Natural killer cell treated with Interleukin-12 subunit alpha and Interleukin-12 subunit beta and Interleukin-15 and Interleukin-18, amount 100 ng/mL, for 72 hours (primary cell): ENCODE results near the gene ATRIP. TPM values are rescaled to one million over a fixed set of nuclear protein-coding genes. Genes with fewer than 3 reads are reported as not detected.

Experiments used
- ATAC-seq, 2 donors: fragments of 150-1000 bp; cut with Tn5 transposase in 1 of 2; sonication (Bioruptor Pico), chemical (Tn5 transposase) in 1 of 2; 2 replicates each; pipeline ENCODE4 v1.10.0; 2021
- DNase-seq: peaks from one replicate; pipeline ENCODE4 v3.0.0; 2022; ENCODE audit warnings: low spot score
- H3K27ac Mint-ChIP-seq, 2 donors: 1 replicate in 1 of 2; 2 replicates in 1 of 2; pipeline ENCODE4 v1.8.0; 2022; ENCODE audit warnings: mixed read lengths in 2 of 2, mild to moderate bottlenecking in 1 of 2, moderate library complexity in 1 of 2
- H3K27me3 Mint-ChIP-seq, 2 donors: 1 replicate in 1 of 2; 2 replicates in 1 of 2; pipeline ENCODE4 v1.8.0; 2022; ENCODE audit warnings: mixed read lengths in 2 of 2
- H3K36me3 Mint-ChIP-seq: one replicate; pipeline ENCODE4 v1.8.0; 2022; ENCODE audit warnings: mixed read lengths
- H3K4me1 Mint-ChIP-seq, 2 donors: 1 replicate in 1 of 2; 2 replicates in 1 of 2; pipeline ENCODE4 v1.8.0; 2022; ENCODE audit warnings: low read depth in 2 of 2, mixed read lengths in 2 of 2, mild to moderate bottlenecking in 1 of 2
- H3K4me3 Mint-ChIP-seq: one replicate; pipeline ENCODE4 v1.8.0; 2022; ENCODE audit warnings: mixed read lengths
- H3K9me3 Mint-ChIP-seq: 2 replicates; pipeline ENCODE4 v1.8.0; 2022; ENCODE audit warnings: mixed read lengths
- total RNA-seq, 2 donors: library from RNA; stranded (reverse); gene quantifications; one replicate each; pipeline ENCODE4 v1.2.3, GENCODE V29; 2022

Gene ATRIP
- total RNA-seq, 2 donors from 2014 or later, result 14.0 to 26.2 TPM

DNA sequence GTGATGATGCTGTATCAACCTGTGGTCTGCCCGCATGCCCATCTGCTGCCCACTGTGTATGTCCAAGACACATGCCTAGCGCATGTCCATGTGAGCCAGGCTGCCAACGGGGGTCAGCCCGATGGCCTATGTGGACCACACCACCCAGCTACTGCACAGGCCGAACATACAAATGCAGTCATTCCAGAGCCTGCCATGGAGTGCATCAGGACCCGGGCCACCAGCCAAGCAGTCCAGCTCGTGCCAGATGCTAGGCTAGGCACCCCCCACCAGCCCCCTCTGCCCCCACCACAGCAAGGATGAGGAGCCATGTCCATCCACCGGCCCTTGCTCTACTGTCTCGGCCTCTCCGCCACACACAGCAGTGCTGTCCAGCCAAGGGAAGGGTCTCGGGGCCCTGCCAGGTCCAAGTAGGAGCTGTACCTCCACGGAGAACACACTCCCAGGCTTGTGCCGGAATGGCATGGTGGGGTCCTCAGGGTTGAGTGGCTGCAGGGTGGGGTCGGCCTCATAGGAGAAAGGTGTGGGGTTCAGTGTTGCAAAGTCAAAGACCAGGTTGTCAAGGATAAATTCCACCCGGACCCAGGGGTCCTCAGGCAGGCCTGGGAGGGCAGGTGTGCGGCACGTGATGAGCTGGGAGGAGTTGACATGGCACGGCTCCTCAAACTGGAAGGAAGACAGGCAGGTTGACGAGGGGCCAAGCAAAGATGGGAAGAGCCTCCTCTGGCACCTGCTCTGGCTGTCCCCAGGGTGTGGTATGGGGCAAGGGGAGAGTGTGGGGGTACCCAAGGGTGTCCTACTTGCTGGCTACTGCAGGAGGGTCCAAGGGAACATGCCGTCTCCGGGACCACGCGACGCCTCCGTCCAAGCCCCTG lies 31.9 kb upstream of the ATRIP start:
- Mint-ChIP-seq H3K4me1 (no peaks in the 10 kb centered on the region), H3K9me3 (no peaks in the 10 kb centered on the region)

GRCh38 chr3:48415251-48415953 lies 31.1 kb upstream of the ATRIP start:
- no peaks in the 10 kb centered on the region for H3K27me3 Mint-ChIP-seq
- H3K27ac Mint-ChIP-seq, result no peak overlapping the region
- ATAC-seq (no peak), DNase-seq (no peak)
- no peak overlapping the region for H3K4me3 Mint-ChIP-seq
- no peaks in the 10 kb centered on the region for H3K4me1 Mint-ChIP-seq
- H3K36me3 Mint-ChIP-seq, result no peaks in the 10 kb centered on the region
- no peaks in the 10 kb centered on the region for H3K9me3 Mint-ChIP-seq

More for the DNA sequence above, 31.9 kb upstream of the ATRIP start:
- H3K36me3 Mint-ChIP-seq, result no peaks in the 10 kb centered on the region
- no peak for DNase-seq
- H3K27me3 Mint-ChIP-seq, result no peaks in the 10 kb centered on the region
- no peak for ATAC-seq
- no peak overlapping the region for H3K4me3 Mint-ChIP-seq
- no peak overlapping the region for H3K27ac Mint-ChIP-seq

DNA sequence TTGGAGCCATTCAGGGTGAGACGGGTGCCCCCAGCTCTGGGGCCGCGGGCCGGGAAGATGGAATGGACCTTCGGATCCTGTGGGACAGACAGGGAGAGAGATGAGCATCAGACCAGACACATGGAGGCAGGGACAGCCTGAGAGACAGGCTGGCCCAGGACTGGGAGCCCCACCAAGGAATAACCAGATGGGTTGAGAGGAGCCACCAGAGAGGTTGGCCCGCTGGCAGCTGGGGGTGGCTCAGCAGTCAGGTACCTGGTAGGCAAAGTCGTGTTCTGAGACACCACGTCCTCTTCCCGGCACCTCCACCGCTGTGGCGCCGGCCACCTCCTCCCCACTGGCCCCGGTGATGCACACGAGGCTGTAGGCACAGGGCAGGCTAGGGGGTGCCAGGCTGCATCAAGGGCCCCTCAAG lies 30.4 kb upstream of the ATRIP start:
- H3K9me3 Mint-ChIP-seq, result no peaks in the 10 kb centered on the region
- no peak for DNase-seq
- no peaks in the 10 kb centered on the region for H3K4me1 Mint-ChIP-seq
- H3K27ac Mint-ChIP-seq, result no peak overlapping the region
- ATAC-seq, result no peak
- H3K36me3 Mint-ChIP-seq, result no peaks in the 10 kb centered on the region
- H3K4me3 Mint-ChIP-seq, result no peak overlapping the region
- H3K27me3 Mint-ChIP-seq, result no peaks in the 10 kb centered on the region

DNA sequence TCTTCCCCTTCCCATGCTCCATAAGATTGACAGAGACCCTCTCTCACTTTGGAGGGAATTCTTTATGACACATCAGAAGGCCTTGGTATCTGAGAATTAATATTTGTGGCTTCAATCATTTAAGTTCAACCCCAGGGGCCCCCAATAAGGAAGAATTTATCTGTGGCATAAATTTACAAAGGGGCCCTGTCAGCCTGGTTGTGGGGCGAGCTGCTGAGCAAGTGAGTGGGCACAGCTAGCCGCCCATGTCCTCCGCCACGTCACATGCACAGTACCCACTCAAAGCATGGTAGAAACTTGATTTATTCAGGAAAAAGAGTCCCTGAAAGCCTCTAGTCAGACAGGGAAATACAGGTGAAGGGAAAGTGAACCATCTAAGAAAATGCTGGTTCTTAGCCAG lies 30.0 kb upstream of the ATRIP start:
- no peaks in the 10 kb centered on the region for H3K27me3 Mint-ChIP-seq
- ATAC-seq (no peak), DNase-seq (no peak)
- H3K4me3 Mint-ChIP-seq, result no peak overlapping the region
- no peaks in the 10 kb centered on the region for H3K36me3 Mint-ChIP-seq
- no peaks in the 10 kb centered on the region for H3K9me3 Mint-ChIP-seq
- H3K4me1 Mint-ChIP-seq, result no peaks in the 10 kb centered on the region
- H3K27ac Mint-ChIP-seq, result no peak overlapping the region

- no peak for DNase-seq
- no peaks in the 10 kb centered on the region for H3K27me3 Mint-ChIP-seq
- no peaks in the 10 kb centered on the region for H3K36me3 Mint-ChIP-seq
- ATAC-seq, result no peak
- no peak overlapping the region for H3K4me3 Mint-ChIP-seq
- H3K9me3 Mint-ChIP-seq, result no peaks in the 10 kb centered on the region
- no peaks in the 10 kb centered on the region for H3K4me1 Mint-ChIP-seq
- no peak overlapping the region for H3K27ac Mint-ChIP-seq
Observed at GRCh38 chr3:48417529-48418108, 28.9 kb upstream of the ATRIP start.

- H3K9me3 Mint-ChIP-seq, result no peaks in the 10 kb centered on the region
- DNase-seq, result no peak
- no peak overlapping the region for H3K4me3 Mint-ChIP-seq
- H3K4me1 Mint-ChIP-seq, result no peaks in the 10 kb centered on the region
- no peak overlapping the region for H3K27ac Mint-ChIP-seq
- no peaks in the 10 kb centered on the region for H3K36me3 Mint-ChIP-seq
- no peak for ATAC-seq
- H3K27me3 Mint-ChIP-seq, result no peaks in the 10 kb centered on the region
Observed at GRCh38 chr3:48418140-48418539, 28.4 kb upstream of the ATRIP start.

DNA sequence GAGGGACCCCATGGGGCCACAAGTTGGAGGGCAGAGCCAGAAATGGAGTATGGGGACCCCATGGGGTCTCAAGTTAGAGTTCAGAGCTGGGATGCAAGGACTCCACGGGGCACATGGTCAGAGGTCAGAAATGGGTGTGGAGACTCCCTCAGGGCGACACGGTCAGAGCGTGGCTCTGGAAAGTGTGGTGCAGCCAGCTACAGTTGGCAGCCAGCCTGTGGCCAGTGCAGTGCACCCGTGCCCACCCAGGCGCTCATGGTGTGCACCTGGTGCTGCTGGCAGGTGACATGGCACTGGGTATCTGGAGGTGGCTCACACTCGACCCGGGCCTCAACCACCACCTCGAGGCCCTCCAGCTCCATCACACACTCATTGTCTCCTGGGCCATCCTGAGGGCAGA lies 27.9 kb upstream of the ATRIP start:
- H3K27me3 Mint-ChIP-seq, result no peaks in the 10 kb centered on the region
- H3K9me3 Mint-ChIP-seq, result no peaks in the 10 kb centered on the region
- no peaks in the 10 kb centered on the region for H3K4me1 Mint-ChIP-seq
- H3K4me3 Mint-ChIP-seq, result no peak overlapping the region
- no peak overlapping the region for H3K27ac Mint-ChIP-seq
- no peak for ATAC-seq
- no peak for DNase-seq
- H3K36me3 Mint-ChIP-seq, result no peaks in the 10 kb centered on the region

DNA sequence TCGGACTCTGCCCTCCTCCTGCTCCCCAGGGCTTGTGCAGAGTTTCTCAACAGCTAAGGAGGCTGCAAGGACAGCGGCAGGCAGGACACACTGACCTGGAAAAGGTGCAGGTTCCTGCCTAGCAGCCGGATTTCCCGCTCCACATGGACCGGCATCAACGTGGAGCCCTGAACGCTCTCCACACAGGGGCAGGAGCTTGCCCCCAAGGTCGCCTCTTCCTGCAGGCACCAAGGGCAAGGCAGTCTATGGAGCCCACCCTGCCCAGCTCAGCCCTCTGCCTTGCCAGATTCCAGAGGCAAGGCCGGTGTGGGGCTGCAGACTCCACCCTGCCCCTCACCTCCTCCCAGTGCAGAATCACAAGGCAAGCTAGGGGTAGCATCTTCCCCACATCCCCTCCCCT lies 27.4 kb upstream of the ATRIP start:
- no peaks in the 10 kb centered on the region for H3K9me3 Mint-ChIP-seq
- H3K27ac Mint-ChIP-seq, result no peak overlapping the region
- ATAC-seq (no peak), DNase-seq (no peak)
- no peaks in the 10 kb centered on the region for H3K27me3 Mint-ChIP-seq
- H3K4me1 Mint-ChIP-seq, result no peaks in the 10 kb centered on the region
- no peaks in the 10 kb centered on the region for H3K36me3 Mint-ChIP-seq
- no peak overlapping the region for H3K4me3 Mint-ChIP-seq

DNA sequence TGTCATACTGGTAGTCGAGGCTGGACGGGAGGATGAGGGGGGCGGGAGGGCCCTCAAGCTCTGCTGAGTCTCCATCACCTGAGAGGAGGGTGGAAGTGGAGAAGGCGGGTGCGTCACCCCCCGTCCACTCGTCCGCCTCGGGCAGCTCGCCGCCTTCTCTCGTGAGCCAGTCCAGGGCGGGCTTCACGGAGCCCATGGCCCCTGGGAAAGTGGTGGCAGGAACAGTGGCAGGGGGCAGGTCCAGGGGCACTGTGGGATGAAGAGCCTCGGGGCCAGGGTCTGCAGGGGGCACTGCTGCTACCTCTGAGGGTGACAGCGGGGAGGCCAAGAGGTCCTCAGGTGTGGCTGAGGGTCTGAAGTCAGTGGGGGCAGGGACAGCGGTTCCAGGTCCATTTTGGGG lies 26.9 kb upstream of the ATRIP start:
- no peak for ATAC-seq
- Mint-ChIP-seq H3K27ac (no peak overlapping the region), H3K36me3 (no peaks in the 10 kb centered on the region), H3K4me3 (no peak overlapping the region), H3K27me3 (no peaks in the 10 kb centered on the region), H3K4me1 (no peaks in the 10 kb centered on the region), H3K9me3 (no peaks in the 10 kb centered on the region)
- no peak for DNase-seq

DNA sequence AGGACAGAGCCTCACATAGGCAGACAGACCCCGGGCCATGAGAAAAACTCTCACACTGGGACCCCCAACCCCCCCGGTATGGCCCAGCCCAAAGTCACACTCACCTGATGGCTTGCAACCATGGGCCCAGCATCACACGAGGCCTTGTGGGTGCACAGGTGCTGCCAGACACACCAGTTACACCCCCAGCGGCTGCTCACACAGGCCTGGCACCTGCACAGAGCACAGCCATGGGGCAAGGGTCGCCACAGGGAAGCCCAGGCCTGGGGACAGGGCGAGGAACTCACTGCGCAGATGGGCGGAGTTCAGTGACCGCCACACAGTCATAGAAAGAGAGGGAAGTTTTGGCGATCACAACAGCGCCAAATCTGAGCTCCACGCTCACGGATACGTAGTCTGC lies 26.0 kb upstream of the ATRIP start:
- Mint-ChIP-seq H3K36me3 (no peaks in the 10 kb centered on the region), H3K4me3 (no peak overlapping the region), H3K9me3 (no peaks in the 10 kb centered on the region), H3K4me1 (no peaks in the 10 kb centered on the region), H3K27ac (no peak overlapping the region), H3K27me3 (no peaks in the 10 kb centered on the region)
- no peak for ATAC-seq
- no peak for DNase-seq

DNA sequence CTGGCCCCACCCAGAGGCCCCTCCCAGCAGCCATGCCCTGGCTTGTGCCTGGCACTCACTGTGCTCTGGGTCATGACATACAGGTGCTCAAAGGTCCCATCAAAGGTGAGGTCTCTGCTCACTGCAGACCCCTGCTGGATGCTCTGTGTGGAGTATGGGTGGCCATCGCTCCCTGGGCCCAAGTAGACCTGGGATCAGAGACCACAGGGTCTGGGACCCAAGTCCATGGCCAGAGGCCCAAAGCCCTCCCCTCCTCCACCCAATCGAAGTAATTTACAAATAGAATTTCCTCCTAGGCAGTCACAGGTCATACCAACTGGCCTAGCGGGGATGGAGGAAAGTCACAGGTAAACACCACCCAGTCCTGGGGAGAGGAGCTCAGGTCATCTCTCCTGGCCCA lies 24.3 kb upstream of the ATRIP start:
- Mint-ChIP-seq H3K36me3 (no peaks in the 10 kb centered on the region), H3K4me3 (no peak overlapping the region), H3K27me3 (no peaks in the 10 kb centered on the region), H3K27ac (no peak overlapping the region), H3K9me3 (no peaks in the 10 kb centered on the region), H3K4me1 (no peaks in the 10 kb centered on the region)
- DNase-seq (no peak), ATAC-seq (no peak)

- no peaks in the 10 kb centered on the region for H3K36me3 Mint-ChIP-seq
- no peaks in the 10 kb centered on the region for H3K27me3 Mint-ChIP-seq
- H3K4me3 Mint-ChIP-seq, result no peak overlapping the region
- H3K27ac Mint-ChIP-seq, result no peak overlapping the region
- DNase-seq (no peak), ATAC-seq (no peak)
- H3K9me3 Mint-ChIP-seq, result no peaks in the 10 kb centered on the region
- H3K4me1 Mint-ChIP-seq, result no peaks in the 10 kb centered on the region
Observed at GRCh38 chr3:48422681-48423080, 23.9 kb upstream of the ATRIP start.

- H3K27ac Mint-ChIP-seq, result no peak overlapping the region
- no peak overlapping the region for H3K4me3 Mint-ChIP-seq
- no peak for DNase-seq
- no peaks in the 10 kb centered on the region for H3K9me3 Mint-ChIP-seq
- ATAC-seq, result no peak
- no peaks in the 10 kb centered on the region for H3K36me3 Mint-ChIP-seq
- no peaks in the 10 kb centered on the region for H3K27me3 Mint-ChIP-seq
- no peaks in the 10 kb centered on the region for H3K4me1 Mint-ChIP-seq
Observed at GRCh38 chr3:48423241-48423882, 23.2 kb upstream of the ATRIP start.
